Coronary artery (tissue), 2 donors: ENCODE results near the gene B3GALT4.
A peak's percentile ranks its signal among the peaks of the same experiment; 100 is the strongest.

Experiments
- DNase-seq: peaks from one replicate; pipeline ENCODE4 v3.0.0-alpha.2; 2017; ENCODE audit warnings: low spot score
- H3K27ac ChIP-seq, 2 donors: fragments of 200-600 bp; sonication (generic); one replicate each; pipeline ENCODE4 v1.5.1; 2016 to 2019
- H3K4me3 ChIP-seq: fragments of 200-600 bp; sonication (generic); 2 replicates; pipeline ENCODE4 v1.5.1; 2016; ENCODE audit warnings: mild to moderate bottlenecking, moderate library complexity
- CTCF ChIP-seq: fragments of 200-600 bp; sonication (generic); IDR thresholded peaks from one replicate; pipeline ENCODE4 v1.5.1; 2019; ENCODE audit warnings: antibody characterized with exemption

Gene B3GALT4

GRCh38 chr6:33294086-33294823, 17.3 kb downstream of the B3GALT4 start:
- no peak overlapping the region for H3K4me3 ChIP-seq
- DNase-seq = no peak
- no peak overlapping the region for H3K27ac ChIP-seq
- no peak for TF ChIP-seq CTCF

GRCh38 chr6:33295621-33296369, 18.9 kb downstream of the B3GALT4 start:
- TF ChIP-seq CTCF = no peak
- Histone ChIP-seq H3K4me3 (no peak overlapping the region), H3K27ac (no peak overlapping the region)

GRCh38 chr6:33296797-33297405, 20.0 kb downstream of the B3GALT4 start:
- Histone ChIP-seq H3K27ac (peak overlapping the region; percentile 92 to 97), H3K4me3 (peak overlapping the region; percentile 90)
- TF ChIP-seq CTCF = no peak
- DNase-seq = no peak

More at GRCh38 chr6:33295621-33296369, 18.9 kb downstream of the B3GALT4 start:
- no peak for DNase-seq

GRCh38 chr6:33297406-33297955, 20.6 kb downstream of the B3GALT4 start:
- peak overlapping the region; percentile 92 to 97 for H3K27ac ChIP-seq
- DNase-seq = no peak
- no peak for TF ChIP-seq CTCF
- peak overlapping the region; percentile 90 for H3K4me3 ChIP-seq

GRCh38 chr6:33297956-33298772, 21.2 kb downstream of the B3GALT4 start:
- no peak for TF ChIP-seq CTCF
- Histone ChIP-seq H3K4me3 (peak overlapping the region; percentile 90), H3K27ac (peak overlapping the region; percentile 92 to 97)
- peak; percentile 91 for DNase-seq

- peak within 1 kb of the TSS; percentile 90 for H3K4me3 ChIP-seq
- peak within 1 kb of the TSS; percentile 92 to 97 for H3K27ac ChIP-seq
- DNase-seq = peak; percentile 90
- no peak for TF ChIP-seq CTCF
These were observed 21.9 kb downstream of the B3GALT4 start, which contains the start of gene RGL2 for GRCh38 chr6:33298773-33299236. RGL2 (minus strand) TSS chr6:33298942; CDS start chr6:33298610, 332 bp downstream.
